K562 (cell line): ENCODE data around the gene UROS. TPM values are rescaled to one million over a fixed set of nuclear protein-coding genes. Genes with fewer than 3 reads are reported as not detected.

Experiments
- EP400 ChIP-seq: fragments of 450-650 bp; IDR thresholded peaks from 2 replicates; pipeline ENCODE4 v1.6.1; 2017; ENCODE audit warnings: antibody characterized with exemption, mild to moderate bottlenecking, moderate library complexity
- ETV1 ChIP-seq: fragments of 450-650 bp; conservative IDR thresholded peaks from 2 replicates; pipeline ENCODE4 v1.6.1; 2016; ENCODE audit warnings: missing genetic modification characterization, control low read depth, low read depth, missing compliant biosample characterization
- ETV6 ChIP-seq, 3 experiments: fragments of 150-350 bp in 1 of 3; sonication (generic) in 1 of 3; formaldehyde crosslinking in 1 of 3; IDR thresholded peaks; 2 replicates each; pipeline versions ENCODE4 v1.6.1 to v1.8.0; 2014 to 2022; ENCODE audit warnings: borderline replicate concordance in 2 of 3, low read depth in 2 of 3, antibody characterized with exemption in 1 of 3, low read length in 1 of 3, mild to moderate bottlenecking in 1 of 3, missing genetic modification reagents in 1 of 3
- HMGN3 ChIP-seq: IDR thresholded peaks from 2 replicates; pipeline ENCODE4 v1.6.1; 2011; ENCODE audit warnings: borderline replicate concordance, low read depth, mild to moderate bottlenecking, mixed read lengths, low read length; ENCODE audit not compliant: insufficient read length; ENCODE audit errors: extremely low read depth
- MTA3 ChIP-seq: fragments of 450-650 bp; formaldehyde crosslinking; IDR thresholded peaks from 2 replicates; pipeline ENCODE4 v1.6.1; 2017; ENCODE audit warnings: mild to moderate bottlenecking, borderline replicate concordance
- NR4A1 ChIP-seq, 2 experiments: fragments of 250-450 bp in 1 of 2; fragments of 450-650 bp in 1 of 2; sonication (Bioruptor Pico) in 1 of 2; IDR thresholded peaks; 2 replicates each; pipeline versions ENCODE4 v1.4.0 to v1.6.1; 2016 to 2020; ENCODE audit warnings: mild to moderate bottlenecking in 2 of 2, missing compliant biosample characterization in 1 of 2, missing genetic modification characterization in 1 of 2, moderate library complexity in 1 of 2
- RNF2 ChIP-seq: sonication (generic); IDR thresholded peaks from 2 replicates; pipeline ENCODE4 v1.6.1; 2016
- SPI1 ChIP-seq: IDR thresholded peaks from 2 replicates; pipeline ENCODE4 v1.6.1; 2011; ENCODE audit warnings: low read depth, low read length, control low read depth, borderline replicate concordance
- ZFP1 ChIP-seq: fragments of 450-650 bp; formaldehyde crosslinking; IDR thresholded peaks from 2 replicates; pipeline ENCODE4 v1.4.0; 2020; ENCODE audit warnings: mild to moderate bottlenecking, mixed read lengths
- ZNF696 ChIP-seq: fragments of 250-450 bp; sonication (Bioruptor Pico); conservative IDR thresholded peaks from 2 replicates; pipeline ENCODE4 v1.4.0; 2020; ENCODE audit warnings: mild to moderate bottlenecking, moderate library complexity
- polyA plus RNA-seq, 8 experiments: library from polyadenylated mRNA; depleted of rRNA in 4 of 8; stranded (reverse) in 5 of 8; unstranded in 3 of 8; fragments of >200 nt; fragmentation: Nextera tagmentation in 2 of 8; fragmentation: Illumina TruSeq in 1 of 8; extraction: Ambion mirVana in 2 of 8; extraction: Trizol in 1 of 8; gene quantifications; 2 replicates each; pipeline versions ENCODE4 v1.2.1 to v1.2.3, GENCODE V29; 2011 to 2014; ENCODE audit warnings: inconsistent platforms in 1 of 8, missing spikeins in 1 of 8
- total RNA-seq, 7 experiments: library from RNA; depleted of rRNA in 6 of 7; stranded (reverse); fragments of >200 nt in 6 of 7; fragmentation: Illumina TruSeq in 2 of 7; extraction: Trizol in 2 of 7; gene quantifications; 2 replicates each; pipeline versions ENCODE4 v1.2.1 to v1.2.3, GENCODE V29; 2011 to 2021; ENCODE audit warnings: low replicate concordance in 1 of 7
- TF ChIP-seq, protein P1 (sequence below): fragments of 250-450 bp; sonication (Bioruptor Pico); IDR thresholded peaks from 2 replicates; pipeline ENCODE4 v1.9.0; 2021; ENCODE audit warnings: mild to moderate bottlenecking, inconsistent platforms
- TF ChIP-seq, protein P2 (sequence below), 2 experiments: fragments of 450-650 bp; conservative IDR thresholded peaks; 2 replicates each; pipeline ENCODE4 v1.6.1; 2017; ENCODE audit warnings: mild to moderate bottlenecking in 2 of 2, moderate library complexity in 2 of 2
- TF ChIP-seq, protein P3 (sequence below), 2 experiments: fragments of 450-650 bp; IDR thresholded peaks; 2 replicates each; pipeline ENCODE4 v1.6.1; 2018; ENCODE audit warnings: mild to moderate bottlenecking in 2 of 2, low read depth in 1 of 2; ENCODE audit not compliant: partially characterized antibody in 2 of 2
- TF ChIP-seq, protein P4 (sequence below): sonication (generic); formaldehyde crosslinking; IDR thresholded peaks from 2 replicates; pipeline ENCODE4 v1.8.0; 2022; ENCODE audit warnings: mild to moderate bottlenecking, missing genetic modification reagents
- TF ChIP-seq, protein P5 (sequence below): sonication (generic); formaldehyde crosslinking; IDR thresholded peaks from 2 replicates; pipeline ENCODE4 v1.8.1; 2022; ENCODE audit warnings: missing genetic modification reagents

UROS gene
- total and polyA plus RNA-seq, 9 of the 15 experiments (the other 6 are each of a cell fraction or from before 2014, with no cell fraction given) = 6.4 to 39.1 (median 32.3) TPM

DNA sequence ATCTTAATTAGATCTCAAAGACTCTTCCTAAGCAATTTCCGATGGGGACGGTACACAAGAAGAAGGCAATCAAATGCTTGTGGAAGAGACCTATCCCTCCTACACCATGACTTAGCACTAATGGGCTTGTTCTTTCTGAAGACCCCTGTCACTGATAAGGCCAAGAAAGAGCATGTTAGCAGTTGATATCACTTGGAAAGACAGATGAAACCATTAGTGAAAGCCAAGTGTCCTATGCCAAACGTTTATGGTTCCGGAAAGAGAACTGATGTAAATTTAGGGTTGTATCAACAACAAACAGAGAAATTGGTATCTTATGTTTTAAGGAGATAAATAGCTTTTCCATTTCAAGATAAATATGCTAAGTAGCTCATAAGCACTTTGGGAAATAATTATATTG, 6.5 kb downstream of the UROS start (continued):
- TF ChIP-seq, protein P1, sequence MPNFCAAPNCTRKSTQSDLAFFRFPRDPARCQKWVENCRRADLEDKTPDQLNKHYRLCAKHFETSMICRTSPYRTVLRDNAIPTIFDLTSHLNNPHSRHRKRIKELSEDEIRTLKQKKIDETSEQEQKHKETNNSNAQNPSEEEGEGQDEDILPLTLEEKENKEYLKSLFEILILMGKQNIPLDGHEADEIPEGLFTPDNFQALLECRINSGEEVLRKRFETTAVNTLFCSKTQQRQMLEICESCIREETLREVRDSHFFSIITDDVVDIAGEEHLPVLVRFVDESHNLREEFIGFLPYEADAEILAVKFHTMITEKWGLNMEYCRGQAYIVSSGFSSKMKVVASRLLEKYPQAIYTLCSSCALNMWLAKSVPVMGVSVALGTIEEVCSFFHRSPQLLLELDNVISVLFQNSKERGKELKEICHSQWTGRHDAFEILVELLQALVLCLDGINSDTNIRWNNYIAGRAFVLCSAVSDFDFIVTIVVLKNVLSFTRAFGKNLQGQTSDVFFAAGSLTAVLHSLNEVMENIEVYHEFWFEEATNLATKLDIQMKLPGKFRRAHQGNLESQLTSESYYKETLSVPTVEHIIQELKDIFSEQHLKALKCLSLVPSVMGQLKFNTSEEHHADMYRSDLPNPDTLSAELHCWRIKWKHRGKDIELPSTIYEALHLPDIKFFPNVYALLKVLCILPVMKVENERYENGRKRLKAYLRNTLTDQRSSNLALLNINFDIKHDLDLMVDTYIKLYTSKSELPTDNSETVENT (CRISPR knock-in tag) = no peak
- TF ChIP-seq ETV1 (tag) (peak; percentile 82), NR4A1 (CRISPR knock-in tag; IDR thresholded peaks at IDR 0.05) (no peak), NR4A1 (tag; IDR thresholded peaks at IDR 0.05) (0 out of 2 replicates have a peak, but pooled peaks have one; percentile 29), RNF2 (peak; percentile 74), HMGN3 (no peak), EP400 (peak; percentile 35; the same call in 1 of the 2 replicates), MTA3 (peak; percentile 75), ZFP1 (CRISPR knock-in tag) (no peak), SPI1 (no peak), ZNF696 (CRISPR knock-in tag) (no peak), ETV6 (IDR thresholded peaks at IDR 0.05; ENCODE audit: borderline replicate concordance in 1 of 2, low read depth in 2 of 2, low read length in 1 of 2) (0 out of 4 replicates have a peak, but pooled peaks of 1 of the 2 experiments have one; percentile 29), ETV6 (CRISPR knock-in tag; IDR thresholded peaks at IDR 0.05; ENCODE audit: borderline replicate concordance) (no peak)
- TF ChIP-seq, protein P2, sequence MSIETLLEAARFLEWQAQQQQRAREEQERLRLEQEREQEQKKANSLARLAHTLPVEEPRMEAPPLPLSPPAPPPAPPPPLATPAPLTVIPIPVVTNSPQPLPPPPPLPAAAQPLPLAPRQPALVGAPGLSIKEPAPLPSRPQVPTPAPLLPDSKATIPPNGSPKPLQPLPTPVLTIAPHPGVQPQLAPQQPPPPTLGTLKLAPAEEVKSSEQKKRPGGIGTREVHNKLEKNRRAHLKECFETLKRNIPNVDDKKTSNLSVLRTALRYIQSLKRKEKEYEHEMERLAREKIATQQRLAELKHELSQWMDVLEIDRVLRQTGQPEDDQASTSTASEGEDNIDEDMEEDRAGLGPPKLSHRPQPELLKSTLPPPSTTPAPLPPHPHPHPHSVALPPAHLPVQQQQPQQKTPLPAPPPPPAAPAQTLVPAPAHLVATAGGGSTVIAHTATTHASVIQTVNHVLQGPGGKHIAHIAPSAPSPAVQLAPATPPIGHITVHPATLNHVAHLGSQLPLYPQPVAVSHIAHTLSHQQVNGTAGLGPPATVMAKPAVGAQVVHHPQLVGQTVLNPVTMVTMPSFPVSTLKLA (conservative IDR thresholded peaks at IDR 0.05) = peak in 1 of 2 experiments; percentile 58; a peak in 2 of 4 replicates
- TF ChIP-seq, protein P3, sequence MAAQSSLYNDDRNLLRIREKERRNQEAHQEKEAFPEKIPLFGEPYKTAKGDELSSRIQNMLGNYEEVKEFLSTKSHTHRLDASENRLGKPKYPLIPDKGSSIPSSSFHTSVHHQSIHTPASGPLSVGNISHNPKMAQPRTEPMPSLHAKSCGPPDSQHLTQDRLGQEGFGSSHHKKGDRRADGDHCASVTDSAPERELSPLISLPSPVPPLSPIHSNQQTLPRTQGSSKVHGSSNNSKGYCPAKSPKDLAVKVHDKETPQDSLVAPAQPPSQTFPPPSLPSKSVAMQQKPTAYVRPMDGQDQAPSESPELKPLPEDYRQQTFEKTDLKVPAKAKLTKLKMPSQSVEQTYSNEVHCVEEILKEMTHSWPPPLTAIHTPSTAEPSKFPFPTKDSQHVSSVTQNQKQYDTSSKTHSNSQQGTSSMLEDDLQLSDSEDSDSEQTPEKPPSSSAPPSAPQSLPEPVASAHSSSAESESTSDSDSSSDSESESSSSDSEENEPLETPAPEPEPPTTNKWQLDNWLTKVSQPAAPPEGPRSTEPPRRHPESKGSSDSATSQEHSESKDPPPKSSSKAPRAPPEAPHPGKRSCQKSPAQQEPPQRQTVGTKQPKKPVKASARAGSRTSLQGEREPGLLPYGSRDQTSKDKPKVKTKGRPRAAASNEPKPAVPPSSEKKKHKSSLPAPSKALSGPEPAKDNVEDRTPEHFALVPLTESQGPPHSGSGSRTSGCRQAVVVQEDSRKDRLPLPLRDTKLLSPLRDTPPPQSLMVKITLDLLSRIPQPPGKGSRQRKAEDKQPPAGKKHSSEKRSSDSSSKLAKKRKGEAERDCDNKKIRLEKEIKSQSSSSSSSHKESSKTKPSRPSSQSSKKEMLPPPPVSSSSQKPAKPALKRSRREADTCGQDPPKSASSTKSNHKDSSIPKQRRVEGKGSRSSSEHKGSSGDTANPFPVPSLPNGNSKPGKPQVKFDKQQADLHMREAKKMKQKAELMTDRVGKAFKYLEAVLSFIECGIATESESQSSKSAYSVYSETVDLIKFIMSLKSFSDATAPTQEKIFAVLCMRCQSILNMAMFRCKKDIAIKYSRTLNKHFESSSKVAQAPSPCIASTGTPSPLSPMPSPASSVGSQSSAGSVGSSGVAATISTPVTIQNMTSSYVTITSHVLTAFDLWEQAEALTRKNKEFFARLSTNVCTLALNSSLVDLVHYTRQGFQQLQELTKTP (IDR thresholded peaks at IDR 0.05; ENCODE audit: low read depth in 1 of 2, partially characterized antibody in 2 of 2) = peak in 1 of 2 experiments; percentile 70
- TF ChIP-seq, protein P4, sequence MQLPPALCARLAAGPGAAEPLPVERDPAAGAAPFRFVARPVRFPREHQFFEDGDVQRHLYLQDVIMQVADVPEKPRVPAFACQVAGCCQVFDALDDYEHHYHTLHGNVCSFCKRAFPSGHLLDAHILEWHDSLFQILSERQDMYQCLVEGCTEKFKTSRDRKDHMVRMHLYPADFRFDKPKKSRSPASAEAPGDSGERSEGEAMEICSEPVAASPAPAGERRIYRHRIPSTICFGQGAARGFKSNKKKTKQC = no peak
- TF ChIP-seq, protein P5, sequence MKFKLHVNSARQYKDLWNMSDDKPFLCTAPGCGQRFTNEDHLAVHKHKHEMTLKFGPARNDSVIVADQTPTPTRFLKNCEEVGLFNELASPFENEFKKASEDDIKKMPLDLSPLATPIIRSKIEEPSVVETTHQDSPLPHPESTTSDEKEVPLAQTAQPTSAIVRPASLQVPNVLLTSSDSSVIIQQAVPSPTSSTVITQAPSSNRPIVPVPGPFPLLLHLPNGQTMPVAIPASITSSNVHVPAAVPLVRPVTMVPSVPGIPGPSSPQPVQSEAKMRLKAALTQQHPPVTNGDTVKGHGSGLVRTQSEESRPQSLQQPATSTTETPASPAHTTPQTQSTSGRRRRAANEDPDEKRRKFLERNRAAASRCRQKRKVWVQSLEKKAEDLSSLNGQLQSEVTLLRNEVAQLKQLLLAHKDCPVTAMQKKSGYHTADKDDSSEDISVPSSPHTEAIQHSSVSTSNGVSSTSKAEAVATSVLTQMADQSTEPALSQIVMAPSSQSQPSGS (CRISPR knock-in tag) = no peak
